T-helper 1 cell treated with Interleukin-12 subunit alpha and Interleukin-12 subunit beta and Interleukin-4 antibody, amounts not matched to agents 30 μg/mL and 1 μg/mL, for 36 hours (primary cell): ENCODE measurements around the gene UBL3.

ENCODE experiments used
- H3K27ac Mint-ChIP-seq: one replicate; pipeline ENCODE4 v1.8.0; 2021; ENCODE audit warnings: mild to moderate bottlenecking, mixed read lengths
- H3K27me3 Mint-ChIP-seq: one replicate; pipeline ENCODE4 v1.8.0; 2021; ENCODE audit warnings: low read depth, mixed read lengths
- H3K36me3 Mint-ChIP-seq: one replicate; pipeline ENCODE4 v1.8.0; 2021; ENCODE audit warnings: low read depth, mixed read lengths
- H3K4me1 Mint-ChIP-seq: one replicate; pipeline ENCODE4 v1.8.0; 2021; ENCODE audit warnings: low read depth, mixed read lengths
- H3K4me3 Mint-ChIP-seq: one replicate; pipeline ENCODE4 v1.8.0; 2021; ENCODE audit warnings: mild to moderate bottlenecking, moderate library complexity, mixed read lengths
- H3K9me3 Mint-ChIP-seq: one replicate; pipeline ENCODE4 v1.8.0; 2021; ENCODE audit warnings: mixed read lengths

UBL3 gene

DNA sequence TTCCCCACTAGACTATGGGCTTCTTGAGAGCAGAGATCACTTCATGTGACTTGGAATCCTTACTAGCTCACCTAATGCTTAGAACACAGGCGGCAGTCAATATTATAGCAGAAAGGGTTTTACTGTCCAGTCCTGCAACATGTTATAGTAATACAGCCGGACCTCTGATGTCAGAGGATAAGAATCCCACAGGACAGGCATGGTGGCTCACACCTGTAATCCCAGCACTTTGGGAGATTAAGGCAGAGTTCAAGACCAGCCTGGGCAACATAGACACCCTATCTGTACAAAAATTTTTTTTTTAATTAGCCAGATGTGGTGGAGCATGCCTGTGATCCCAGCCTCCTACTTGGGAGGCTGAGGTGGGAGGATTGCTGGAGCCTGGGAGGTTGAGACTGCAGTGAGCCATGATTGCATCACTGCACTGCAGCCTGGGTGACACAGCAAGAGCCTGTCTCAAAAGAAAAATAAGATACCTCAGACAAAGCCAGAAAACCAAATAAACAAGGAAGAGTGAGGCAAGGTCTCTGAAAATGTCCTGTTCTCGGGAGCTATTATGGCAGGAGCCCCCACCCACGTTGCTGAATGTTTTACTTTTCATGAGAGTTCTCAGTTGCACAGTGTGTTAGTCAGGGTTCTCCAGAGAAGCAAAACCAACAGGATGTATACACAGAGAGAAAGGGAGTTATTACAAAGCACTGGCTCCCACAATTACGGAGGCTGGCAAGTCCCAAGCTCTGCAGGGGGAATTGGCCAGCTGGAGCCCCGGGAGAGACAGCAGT lies 100.8 kb downstream of the UBL3 start:
- no peaks in the 10 kb centered on the region for H3K9me3 Mint-ChIP-seq
- H3K4me1 Mint-ChIP-seq = peaks cover 2% of the 10 kb centered on the region
- H3K27ac Mint-ChIP-seq = no peak overlapping the region
- H3K36me3 Mint-ChIP-seq = no peaks in the 10 kb centered on the region
- H3K4me3 Mint-ChIP-seq = no peak overlapping the region
- H3K27me3 Mint-ChIP-seq = peaks cover 6% of the 10 kb centered on the region

DNA sequence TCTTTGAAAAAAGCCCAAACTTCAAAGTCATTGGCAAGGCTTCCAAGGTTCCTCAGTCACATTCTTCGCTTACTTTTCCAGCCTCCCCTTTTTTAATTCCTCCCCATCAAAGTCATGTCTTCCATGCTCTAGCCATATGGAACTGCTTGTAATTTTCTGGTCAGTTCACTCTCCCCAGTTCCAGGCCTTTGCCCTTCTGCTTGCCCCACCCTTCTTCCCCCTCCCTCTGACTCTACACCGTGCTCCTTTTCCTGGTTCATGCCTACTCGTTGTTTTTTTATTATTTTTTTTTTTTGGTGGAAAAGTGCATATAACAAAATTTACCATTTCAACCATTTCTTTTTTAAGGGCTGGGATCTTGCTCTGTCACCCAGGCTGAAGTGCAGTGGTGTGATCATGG lies 102.3 kb downstream of the UBL3 start:
- no peak overlapping the region for H3K4me3 Mint-ChIP-seq

DNA sequence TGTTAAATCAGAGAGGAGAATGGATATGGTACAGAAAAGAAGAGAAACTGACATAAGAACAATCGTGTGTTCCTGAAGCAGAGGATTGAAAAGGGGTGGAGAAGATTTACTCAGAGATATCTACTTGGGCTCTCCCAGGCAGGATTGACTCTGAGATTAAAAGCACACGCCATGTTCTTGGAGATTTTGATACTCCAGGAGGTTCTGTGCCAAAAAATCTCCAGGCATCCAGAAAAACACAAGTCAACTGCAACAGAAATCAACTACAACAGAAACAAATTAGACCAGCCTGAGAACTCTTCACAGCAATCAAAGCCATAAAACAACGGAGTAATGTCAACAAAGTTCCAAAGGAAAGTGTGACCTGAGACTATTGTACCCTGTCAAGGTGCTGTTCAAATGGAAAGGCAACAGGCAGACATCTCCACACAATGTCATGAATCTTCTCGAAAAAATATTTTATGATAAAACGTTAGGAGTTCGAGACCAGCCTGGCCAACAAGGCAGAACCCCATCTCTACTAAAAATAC lies 104.2 kb downstream of the UBL3 start:
- Mint-ChIP-seq H3K4me1 (no peaks in the 10 kb centered on the region), H3K27ac (no peak overlapping the region), H3K9me3 (no peaks in the 10 kb centered on the region), H3K27me3 (peaks cover 7% of the 10 kb centered on the region), H3K36me3 (no peaks in the 10 kb centered on the region), H3K4me3 (no peak overlapping the region)

More for the DNA sequence above, 102.3 kb downstream of the UBL3 start:
- H3K27ac Mint-ChIP-seq = no peak overlapping the region
- H3K4me1 Mint-ChIP-seq = no peaks in the 10 kb centered on the region
- H3K36me3 Mint-ChIP-seq = no peaks in the 10 kb centered on the region
- H3K27me3 Mint-ChIP-seq = peaks cover 6% of the 10 kb centered on the region
- H3K9me3 Mint-ChIP-seq = no peaks in the 10 kb centered on the region

DNA sequence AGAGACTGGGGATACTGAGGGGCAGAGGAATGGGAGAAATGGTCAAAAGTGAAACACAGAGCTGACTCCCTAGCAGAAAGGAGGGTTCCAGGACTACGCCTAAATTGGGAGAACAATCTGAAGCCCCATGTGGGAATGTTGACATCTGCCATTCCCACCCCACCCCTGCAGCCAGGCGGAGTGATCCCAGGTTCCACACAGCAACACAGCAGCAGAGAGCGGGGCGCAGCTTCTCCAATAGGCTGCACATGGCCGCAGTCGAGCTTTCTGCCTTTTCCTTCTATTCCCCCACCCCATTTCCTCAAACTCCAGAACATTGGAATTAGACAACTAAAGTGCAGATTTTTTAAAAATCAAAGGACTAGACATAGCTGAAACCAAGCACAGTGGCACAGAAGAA lies 104.7 kb downstream of the UBL3 start:
- Mint-ChIP-seq H3K36me3 (no peaks in the 10 kb centered on the region), H3K27ac (no peak overlapping the region), H3K27me3 (peaks cover 11% of the 10 kb centered on the region), H3K4me3 (no peak overlapping the region), H3K9me3 (no peaks in the 10 kb centered on the region), H3K4me1 (no peaks in the 10 kb centered on the region)

DNA sequence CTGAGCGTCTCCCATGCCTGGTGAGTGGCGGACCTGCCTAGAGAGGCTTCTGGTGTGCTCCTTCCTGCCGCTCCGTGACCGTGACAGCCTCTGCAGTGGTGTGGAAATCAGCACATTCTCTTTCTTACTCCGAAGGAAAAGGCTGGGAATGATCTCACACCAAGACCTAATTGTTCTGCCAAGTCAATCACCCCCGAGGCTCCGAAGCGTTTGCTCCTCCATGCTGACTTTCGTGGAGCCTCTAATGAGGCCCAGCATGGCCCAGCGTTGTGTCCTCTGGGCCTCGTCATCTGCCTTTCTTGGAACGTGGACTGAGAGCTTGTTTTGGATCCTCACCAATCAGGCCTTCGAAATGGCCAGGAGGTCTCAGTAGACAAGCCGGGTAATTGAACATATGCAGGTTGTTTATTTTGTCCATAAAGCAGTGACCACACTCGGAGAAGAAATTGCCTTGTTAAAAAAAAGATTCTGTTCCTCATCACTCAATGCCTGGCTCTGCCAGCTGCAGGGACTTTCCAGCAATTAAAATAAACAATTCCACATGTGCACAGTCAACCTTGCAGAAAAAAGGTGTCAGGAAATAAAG lies 107.1 kb downstream of the UBL3 start:
- no peaks in the 10 kb centered on the region for H3K36me3 Mint-ChIP-seq
- no peaks in the 10 kb centered on the region for H3K9me3 Mint-ChIP-seq
- peaks cover 11% of the 10 kb centered on the region for H3K27me3 Mint-ChIP-seq
- no peak overlapping the region for H3K27ac Mint-ChIP-seq
- H3K4me3 Mint-ChIP-seq = no peak overlapping the region
- no peaks in the 10 kb centered on the region for H3K4me1 Mint-ChIP-seq

DNA sequence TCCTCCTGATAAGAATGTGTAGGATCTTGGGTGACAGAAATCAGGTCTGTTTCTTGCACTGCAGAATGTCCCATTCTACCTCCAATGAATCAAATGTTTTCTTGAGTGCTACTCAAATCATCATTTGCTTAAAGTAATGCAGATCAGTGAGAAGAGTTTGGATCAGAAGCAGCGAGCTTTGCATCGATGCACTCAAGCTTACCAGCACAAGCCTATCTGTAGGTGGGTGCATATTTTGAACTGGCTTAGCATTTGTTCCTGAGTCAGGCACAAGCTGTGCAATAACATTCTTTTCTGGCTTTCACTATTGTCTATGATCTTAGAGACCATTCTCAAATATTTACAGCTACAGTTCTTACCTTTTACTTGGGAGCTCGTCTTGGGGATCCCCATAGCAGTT lies 109.5 kb downstream of the UBL3 start:
- Mint-ChIP-seq H3K9me3 (no peaks in the 10 kb centered on the region), H3K4me1 (no peaks in the 10 kb centered on the region), H3K27ac (no peak overlapping the region), H3K4me3 (no peak overlapping the region), H3K36me3 (no peaks in the 10 kb centered on the region), H3K27me3 (peaks cover 11% of the 10 kb centered on the region)

DNA sequence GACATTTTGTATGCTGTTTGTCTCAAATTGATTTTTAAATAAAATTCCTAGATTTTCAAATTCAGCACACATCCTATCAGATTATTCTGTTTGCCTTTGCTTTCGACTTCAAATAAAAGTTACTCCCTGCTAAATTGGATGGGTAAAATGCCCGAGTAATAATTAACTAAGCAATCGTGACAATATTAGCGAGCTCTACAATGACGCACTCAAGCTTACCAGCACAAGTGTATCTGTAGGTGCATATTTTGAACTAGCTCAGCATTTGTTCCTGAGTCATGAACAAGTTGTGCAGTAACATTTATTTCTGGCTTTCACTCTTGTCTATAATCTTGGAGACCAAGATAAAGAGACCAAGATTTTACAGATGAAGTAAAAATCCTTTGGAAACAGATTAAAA lies 113.4 kb downstream of the UBL3 start:
- Mint-ChIP-seq H3K9me3 (no peaks in the 10 kb centered on the region), H3K4me1 (peaks cover 2% of the 10 kb centered on the region), H3K27me3 (peaks cover 20% of the 10 kb centered on the region), H3K27ac (no peak overlapping the region), H3K36me3 (no peaks in the 10 kb centered on the region), H3K4me3 (no peak overlapping the region)

DNA sequence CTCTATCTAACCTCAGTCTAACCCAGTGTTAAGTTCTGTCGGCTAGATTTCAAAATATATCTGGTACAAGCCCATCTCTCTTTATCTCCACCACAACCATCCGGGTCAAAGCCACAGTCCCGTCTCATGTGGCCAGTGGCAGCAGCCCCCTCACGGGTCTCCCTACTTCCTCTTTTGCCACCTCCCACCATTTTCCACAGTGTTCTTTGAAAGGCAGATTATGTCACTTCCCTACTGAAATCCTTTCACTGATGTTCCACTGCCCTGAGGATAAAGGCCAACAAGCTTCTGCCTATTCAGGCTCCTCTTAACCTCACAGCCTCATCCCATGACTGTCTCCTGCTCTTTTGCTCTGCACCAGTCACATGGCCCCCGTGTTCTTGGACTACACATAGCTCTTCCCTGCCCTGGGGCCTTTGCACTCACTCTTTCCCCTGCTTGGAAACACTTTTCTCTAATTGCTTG lies 117.2 kb downstream of the UBL3 start:
- H3K4me1 Mint-ChIP-seq = peaks cover 2% of the 10 kb centered on the region
- H3K27me3 Mint-ChIP-seq = peaks cover 44% of the 10 kb centered on the region
- H3K4me3 Mint-ChIP-seq = no peak overlapping the region
- H3K27ac Mint-ChIP-seq = no peak overlapping the region
- no peaks in the 10 kb centered on the region for H3K9me3 Mint-ChIP-seq
- H3K36me3 Mint-ChIP-seq = no peaks in the 10 kb centered on the region

DNA sequence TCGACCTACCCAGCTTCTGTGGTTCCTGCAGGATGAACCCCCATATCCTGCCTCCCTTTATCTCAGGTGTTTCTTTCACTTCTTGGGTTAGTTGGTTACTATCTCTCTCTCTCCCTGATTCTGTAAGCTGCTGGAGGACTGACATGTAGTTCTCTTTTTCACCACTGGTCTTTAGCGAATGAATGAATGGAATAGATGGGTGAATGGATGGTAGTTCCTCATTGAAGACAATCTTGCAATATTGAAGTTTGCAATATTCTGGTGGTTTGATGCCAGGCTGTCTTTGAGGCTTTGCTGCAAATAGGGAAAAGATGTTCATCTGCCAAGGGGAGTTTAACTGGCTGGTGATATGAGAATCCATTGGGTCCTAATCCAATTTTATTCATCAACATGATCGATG lies 120.2 kb downstream of the UBL3 start:
- Mint-ChIP-seq H3K36me3 (no peaks in the 10 kb centered on the region), H3K9me3 (peaks cover 5% of the 10 kb centered on the region), H3K4me3 (no peak overlapping the region), H3K4me1 (peaks cover 2% of the 10 kb centered on the region), H3K27me3 (peaks cover 57% of the 10 kb centered on the region), H3K27ac (no peak overlapping the region)

DNA sequence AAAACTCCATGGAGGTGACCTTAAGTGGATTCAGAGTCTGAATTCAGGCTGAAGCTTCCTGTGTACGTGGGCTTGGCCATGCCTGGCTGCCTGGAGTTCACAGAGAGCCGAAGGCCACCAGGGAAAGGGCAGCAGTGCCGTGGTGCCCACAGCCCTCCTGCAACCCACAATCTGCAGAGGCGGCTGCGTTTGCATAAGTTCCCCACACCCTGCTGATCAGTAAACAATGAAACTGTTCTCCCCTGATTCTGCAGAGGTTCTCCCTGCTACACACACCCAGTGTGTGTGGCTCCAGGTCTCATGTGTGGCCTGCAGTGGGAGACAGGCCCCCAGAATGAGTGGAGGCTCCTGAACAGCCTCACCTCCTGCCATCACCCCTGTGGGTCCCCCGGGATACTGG lies 128.0 kb downstream of the UBL3 start:
- peaks cover 11% of the 10 kb centered on the region for H3K27me3 Mint-ChIP-seq
- H3K4me1 Mint-ChIP-seq = no peaks in the 10 kb centered on the region
- no peak overlapping the region for H3K27ac Mint-ChIP-seq
- peaks cover 5% of the 10 kb centered on the region for H3K9me3 Mint-ChIP-seq
- no peak overlapping the region for H3K4me3 Mint-ChIP-seq
- no peaks in the 10 kb centered on the region for H3K36me3 Mint-ChIP-seq

DNA sequence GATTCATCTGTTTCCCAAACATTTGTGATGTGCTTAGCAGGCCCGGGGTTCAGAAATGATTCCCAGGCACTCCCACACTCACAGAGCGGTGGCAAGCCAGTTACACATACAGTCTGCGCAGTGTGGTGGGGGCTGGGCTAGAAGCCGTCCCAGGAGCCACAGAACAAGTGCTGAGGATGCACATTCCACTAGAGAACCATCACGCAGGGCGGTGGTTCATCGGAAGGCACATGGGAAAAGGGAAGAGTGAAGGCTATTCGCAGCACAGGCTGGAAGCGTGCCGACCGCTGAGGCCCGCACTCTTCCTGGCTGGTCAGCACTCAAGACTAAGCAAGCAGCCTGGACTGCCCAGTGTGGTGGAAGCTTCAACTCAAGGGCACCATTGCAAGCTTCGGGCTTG lies 128.7 kb downstream of the UBL3 start:
- H3K36me3 Mint-ChIP-seq = no peaks in the 10 kb centered on the region
- no peak overlapping the region for H3K4me3 Mint-ChIP-seq
- peaks cover 11% of the 10 kb centered on the region for H3K27me3 Mint-ChIP-seq
- peaks cover 5% of the 10 kb centered on the region for H3K9me3 Mint-ChIP-seq
- H3K27ac Mint-ChIP-seq = no peak overlapping the region
- H3K4me1 Mint-ChIP-seq = peaks cover 2% of the 10 kb centered on the region

DNA sequence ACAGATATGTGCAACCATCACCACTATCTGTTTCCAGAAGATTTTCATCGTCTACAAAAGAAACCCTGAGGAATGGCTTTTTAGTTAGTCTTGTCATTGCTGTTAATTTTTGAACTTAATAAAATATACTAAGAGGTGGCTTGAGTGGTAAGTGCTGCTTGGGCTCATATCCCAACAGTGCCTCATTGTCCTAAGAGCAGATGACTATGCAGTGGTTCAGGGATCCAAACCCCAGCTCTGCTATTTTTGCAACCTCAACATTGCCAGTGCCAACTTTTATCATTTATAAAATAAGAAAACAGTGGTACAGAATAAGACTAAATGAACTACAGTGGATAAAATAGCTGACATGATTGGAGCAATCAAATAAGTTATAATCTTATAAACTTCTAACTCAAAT lies 131.7 kb downstream of the UBL3 start:
- Mint-ChIP-seq H3K9me3 (no peaks in the 10 kb centered on the region), H3K27ac (no peak overlapping the region), H3K4me3 (no peak overlapping the region), H3K27me3 (peaks cover 14% of the 10 kb centered on the region), H3K4me1 (peaks cover 5% of the 10 kb centered on the region), H3K36me3 (no peaks in the 10 kb centered on the region)

DNA sequence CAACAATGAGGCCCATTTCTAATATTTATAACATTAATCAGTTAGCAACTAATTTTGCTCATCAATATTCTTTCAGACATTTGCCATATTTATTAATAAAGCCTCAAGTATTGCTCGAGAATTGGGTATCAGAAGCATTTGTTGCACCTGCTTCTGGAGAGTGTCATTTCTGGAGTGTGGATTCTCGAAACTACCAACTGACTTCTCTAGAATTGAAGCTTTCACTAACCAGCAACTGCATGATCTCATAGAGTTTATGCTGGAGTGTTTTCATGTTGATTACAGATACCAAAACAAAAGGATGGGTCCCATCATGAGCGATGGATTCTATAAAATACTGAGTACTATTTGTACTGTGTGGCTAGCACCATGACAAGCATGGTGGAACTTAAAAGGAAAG lies 133.9 kb downstream of the UBL3 start:
- no peak overlapping the region for H3K27ac Mint-ChIP-seq
- no peaks in the 10 kb centered on the region for H3K36me3 Mint-ChIP-seq
- peaks cover 3% of the 10 kb centered on the region for H3K9me3 Mint-ChIP-seq
- H3K4me3 Mint-ChIP-seq = no peak overlapping the region
- peaks cover 5% of the 10 kb centered on the region for H3K4me1 Mint-ChIP-seq
- peaks cover 18% of the 10 kb centered on the region for H3K27me3 Mint-ChIP-seq
